ENCODE results near the gene HINFP. TPM values are rescaled to one million over a fixed set of nuclear protein-coding genes. Genes with fewer than 3 reads are reported as not detected.

The HINFP gene
- total and polyA plus RNA-seq, 9 of the 15 experiments (the other 6 are each of a cell fraction or from before 2014, with no cell fraction given) = 13.8 to 34.1 (median 22.5) TPM

DNA sequence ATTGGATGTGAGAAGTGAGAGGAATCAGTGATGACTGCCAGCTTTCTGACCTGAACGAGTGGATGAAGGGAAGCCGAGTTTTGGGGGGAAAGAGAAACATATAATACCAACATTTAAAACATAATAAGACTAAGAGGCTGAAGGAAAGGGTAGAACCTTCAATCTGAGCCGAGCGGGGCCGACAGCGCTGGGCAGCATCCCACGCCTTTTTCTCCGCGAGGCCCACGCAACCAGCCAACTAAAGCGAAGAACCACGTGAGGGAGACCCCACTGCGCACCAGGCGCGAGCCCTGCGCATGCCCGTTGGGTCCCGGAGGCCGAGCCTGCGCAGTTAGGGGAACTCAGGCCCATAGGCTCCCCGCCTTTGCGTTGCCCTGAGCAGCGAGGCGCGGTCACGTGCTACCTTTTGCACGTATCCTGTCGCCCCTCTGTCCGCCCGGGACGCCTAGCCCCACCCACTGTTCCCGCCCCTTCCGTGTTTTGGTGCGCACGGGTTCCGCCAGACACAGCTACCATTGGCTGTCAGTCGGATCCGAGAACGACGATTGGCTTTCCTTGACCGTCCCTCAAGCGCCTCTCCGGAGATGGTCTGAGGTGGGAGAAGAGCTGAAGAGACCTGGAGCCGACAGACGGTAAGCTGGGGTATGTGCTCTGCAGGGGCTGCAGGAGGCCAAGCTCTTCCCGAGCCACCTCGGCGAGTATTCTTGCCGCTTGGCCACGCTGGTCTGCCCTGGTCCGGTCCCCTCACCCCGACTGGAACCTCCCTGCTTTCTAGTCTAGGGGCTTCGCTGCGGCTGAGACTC, at the start of gene HINFP (continued):
- TF ChIP-seq, protein P1, sequence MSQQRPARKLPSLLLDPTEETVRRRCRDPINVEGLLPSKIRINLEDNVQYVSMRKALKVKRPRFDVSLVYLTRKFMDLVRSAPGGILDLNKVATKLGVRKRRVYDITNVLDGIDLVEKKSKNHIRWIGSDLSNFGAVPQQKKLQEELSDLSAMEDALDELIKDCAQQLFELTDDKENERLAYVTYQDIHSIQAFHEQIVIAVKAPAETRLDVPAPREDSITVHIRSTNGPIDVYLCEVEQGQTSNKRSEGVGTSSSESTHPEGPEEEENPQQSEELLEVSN (IDR thresholded peaks at IDR 0.05; ENCODE audit: borderline replicate concordance in 1 of 2, extremely low read depth in 1 of 2, insufficient read depth in 1 of 2, insufficient read length in 1 of 2, low read depth in 1 of 2, low read length in 1 of 2, poor library complexity in 1 of 2, severe bottlenecking in 1 of 2) = peak; percentile 96 to 98
- no peak for TF ChIP-seq TAF9B (IDR thresholded peaks at IDR 0.05; ENCODE audit: partially characterized antibody)
- no peak for TF ChIP-seq ETV1 (tag; conservative IDR thresholded peaks at IDR 0.05; ENCODE audit: low read depth)
- no peak for TF ChIP-seq CREB3 (tag; conservative IDR thresholded peaks at IDR 0.05; ENCODE audit: low read depth)
- no peak for TF ChIP-seq DMBX1 (CRISPR knock-in tag; IDR thresholded peaks at IDR 0.05; ENCODE audit: borderline replicate concordance)
- TF ChIP-seq, protein P2, sequence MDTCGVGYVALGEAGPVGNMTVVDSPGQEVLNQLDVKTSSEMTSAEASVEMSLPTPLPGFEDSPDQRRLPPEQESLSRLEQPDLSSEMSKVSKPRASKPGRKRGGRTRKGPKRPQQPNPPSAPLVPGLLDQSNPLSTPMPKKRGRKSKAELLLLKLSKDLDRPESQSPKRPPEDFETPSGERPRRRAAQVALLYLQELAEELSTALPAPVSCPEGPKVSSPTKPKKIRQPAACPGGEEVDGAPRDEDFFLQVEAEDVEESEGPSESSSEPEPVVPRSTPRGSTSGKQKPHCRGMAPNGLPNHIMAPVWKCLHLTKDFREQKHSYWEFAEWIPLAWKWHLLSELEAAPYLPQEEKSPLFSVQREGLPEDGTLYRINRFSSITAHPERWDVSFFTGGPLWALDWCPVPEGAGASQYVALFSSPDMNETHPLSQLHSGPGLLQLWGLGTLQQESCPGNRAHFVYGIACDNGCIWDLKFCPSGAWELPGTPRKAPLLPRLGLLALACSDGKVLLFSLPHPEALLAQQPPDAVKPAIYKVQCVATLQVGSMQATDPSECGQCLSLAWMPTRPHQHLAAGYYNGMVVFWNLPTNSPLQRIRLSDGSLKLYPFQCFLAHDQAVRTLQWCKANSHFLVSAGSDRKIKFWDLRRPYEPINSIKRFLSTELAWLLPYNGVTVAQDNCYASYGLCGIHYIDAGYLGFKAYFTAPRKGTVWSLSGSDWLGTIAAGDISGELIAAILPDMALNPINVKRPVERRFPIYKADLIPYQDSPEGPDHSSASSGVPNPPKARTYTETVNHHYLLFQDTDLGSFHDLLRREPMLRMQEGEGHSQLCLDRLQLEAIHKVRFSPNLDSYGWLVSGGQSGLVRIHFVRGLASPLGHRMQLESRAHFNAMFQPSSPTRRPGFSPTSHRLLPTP (IDR thresholded peaks at IDR 0.05; ENCODE audit: borderline replicate concordance, extremely low read depth, insufficient read length) = no peak
- peak; percentile 29; the same call in 1 of the 2 replicates for TF ChIP-seq NR2C2 (CRISPR knock-in tag; IDR thresholded peaks at IDR 0.05)
- peak; percentile 55; the same call in 1 of the 2 replicates for TF ChIP-seq NR2C2 (tag; IDR thresholded peaks at IDR 0.05)
- TF ChIP-seq ILF3 (IDR thresholded peaks at IDR 0.05; ENCODE audit: borderline replicate concordance) = no peak
- TF ChIP-seq ZEB2 (IDR thresholded peaks at IDR 0.05) = no peak
- TF ChIP-seq RFX1 (IDR thresholded peaks at IDR 0.05) = peak; percentile 93
- TF ChIP-seq, protein P3, sequence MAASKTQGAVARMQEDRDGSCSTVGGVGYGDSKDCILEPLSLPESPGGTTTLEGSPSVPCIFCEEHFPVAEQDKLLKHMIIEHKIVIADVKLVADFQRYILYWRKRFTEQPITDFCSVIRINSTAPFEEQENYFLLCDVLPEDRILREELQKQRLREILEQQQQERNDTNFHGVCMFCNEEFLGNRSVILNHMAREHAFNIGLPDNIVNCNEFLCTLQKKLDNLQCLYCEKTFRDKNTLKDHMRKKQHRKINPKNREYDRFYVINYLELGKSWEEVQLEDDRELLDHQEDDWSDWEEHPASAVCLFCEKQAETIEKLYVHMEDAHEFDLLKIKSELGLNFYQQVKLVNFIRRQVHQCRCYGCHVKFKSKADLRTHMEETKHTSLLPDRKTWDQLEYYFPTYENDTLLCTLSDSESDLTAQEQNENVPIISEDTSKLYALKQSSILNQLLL (CRISPR knock-in tag; IDR thresholded peaks at IDR 0.05; ENCODE audit: borderline replicate concordance) = no peak
- peak; percentile 52; the same call in 1 of the 2 replicates for TF ChIP-seq CEBPZ (IDR thresholded peaks at IDR 0.05; ENCODE audit: borderline replicate concordance, low read depth, low read length)
- TF ChIP-seq ETV5 (CRISPR knock-in tag; IDR thresholded peaks at IDR 0.05; ENCODE audit: low read depth) = peak; percentile 39
- TF ChIP-seq ZNF384 (IDR thresholded peaks at IDR 0.05; ENCODE audit: low read depth, low read length) = no peak
- no peak for TF ChIP-seq KLF1 (tag; IDR thresholded peaks at IDR 0.05)
